GM12878 (cell line): Measurements from ENCODE around the gene POU6F2. TPM values are rescaled to one million over a fixed set of nuclear protein-coding genes. Genes with fewer than 3 reads are reported as not detected.

Source experiments
- ATAC-seq: fragments of 200-7000 bp; cut with Tn5 transposase; 3 replicates; pipeline ENCODE4 v1.9.1; 2020; ENCODE audit warnings: mild to moderate bottlenecking, moderate library complexity
- BruUV-seq: library from RNA; stranded (reverse); fragments of 400-500 nt; replicated peaks from 2 replicates; lab custom pipeline; 2021; lab: Mats Ljungman, UMichigan
- CTCF ChIA-PET: fragments of 300-600 bp; sonication (Branson Sonifier 250); formaldehyde crosslinking; extraction: SDS; loops from one replicate; lab custom pipeline; 2021; ENCODE audit warnings: inconsistent platforms; lab: Yijun Ruan, JAX
- POLR2A ChIA-PET: fragments of 350-600 bp; formaldehyde crosslinking; extraction: SDS; loops from one replicate; lab custom pipeline; 2021; ENCODE audit warnings: inconsistent platforms; lab: Charles Lee
- RAD21 ChIA-PET: fragments of 300-600 bp; sonication (Branson Sonifier 250); formaldehyde crosslinking; loops from one replicate; lab custom pipeline; 2023; ENCODE audit warnings: antibody characterized with exemption; ENCODE audit not compliant: unreplicated experiment; lab: Charles Lee
- SMC1A ChIA-PET: fragments of 300-600 bp; sonication (Branson Sonifier 250); formaldehyde crosslinking; loops from one replicate; lab custom pipeline; 2023; ENCODE audit not compliant: unreplicated experiment, uncharacterized antibody; lab: Charles Lee
- DNase-seq: peaks from one replicate; pipeline ENCODE4 v3.0.0-alpha.2; 2011; ENCODE audit warnings: low read depth, low spot score
- FAIRE-seq: peaks from 3 replicates; lab custom pipeline; 2011; peaks lifted over from hg19 to GRCh38; lab: Jason Lieb, UNC
- H2AFZ ChIP-seq: 2 replicates; pipeline ENCODE4 v1.6.0; 2011; ENCODE audit warnings: low read depth, low read length, control low read depth; ENCODE audit not compliant: control insufficient read depth
- H3K27ac ChIP-seq: 2 replicates; pipeline ENCODE4 v1.5.1; 2011; ENCODE audit warnings: control low read depth; ENCODE audit not compliant: control insufficient read depth, insufficient read depth
- H3K27me3 ChIP-seq, 2 experiments: replicated peaks in 1 of 2; 2 replicates each; pipeline versions ENCODE4 v1.6.0 to v1.6.1; 2011; ENCODE audit warnings: low read length in 1 of 2; ENCODE audit not compliant: control insufficient read depth in 2 of 2, insufficient read depth in 2 of 2
- H3K36me3 ChIP-seq, 2 experiments: 2 replicates each; pipeline ENCODE4 v1.5.1; 2011; ENCODE audit warnings: low read length in 1 of 2; ENCODE audit not compliant: control insufficient read depth in 2 of 2, insufficient read depth in 2 of 2
- H3K4me1 ChIP-seq: 2 replicates; pipeline ENCODE4 v1.6.1; 2011; ENCODE audit warnings: mild to moderate bottlenecking, low read length, moderate library complexity, mixed read lengths; ENCODE audit not compliant: control insufficient read depth, insufficient read depth
- H3K4me2 ChIP-seq: 2 replicates; pipeline ENCODE4 v1.6.0; 2011; ENCODE audit warnings: control low read depth; ENCODE audit not compliant: control insufficient read depth, insufficient read depth
- H3K4me3 ChIP-seq: fragments of 200-600 bp; sonication (generic); 2 replicates; pipeline ENCODE4 v1.5.1; 2016
- H3K79me2 ChIP-seq: 2 replicates; pipeline ENCODE4 v1.6.0; 2011; ENCODE audit warnings: low read length; ENCODE audit not compliant: control insufficient read depth, insufficient read depth
- H3K9ac ChIP-seq: 2 replicates; pipeline ENCODE4 v1.8.0; 2011; ENCODE audit warnings: low read length, control low read depth, mixed read lengths; ENCODE audit not compliant: control insufficient read depth, insufficient read depth
- H3K9me3 ChIP-seq: replicated peaks from 3 replicates; pipeline ENCODE4 v1.5.1; 2011; ENCODE audit warnings: mild to moderate bottlenecking, low read length; ENCODE audit not compliant: control insufficient read depth, insufficient read depth
- H4K20me1 ChIP-seq: 2 replicates; pipeline ENCODE4 v1.6.0; 2011; ENCODE audit not compliant: control insufficient read depth, insufficient read depth
- ASH2L ChIP-seq: fragments of 300-600, 200-600 bp; sonication (generic); IDR thresholded peaks from 2 replicates; pipeline ENCODE4 v1.6.1; 2017; ENCODE audit warnings: low read depth, mild to moderate bottlenecking, borderline replicate concordance
- ATF7 ChIP-seq: fragments of 450-650 bp; IDR thresholded peaks from 2 replicates; pipeline ENCODE4 v1.6.1; 2016; ENCODE audit warnings: low read depth, mild to moderate bottlenecking
- CHD2 ChIP-seq: IDR thresholded peaks from 2 replicates; pipeline ENCODE4 v1.6.1; 2011; ENCODE audit warnings: low read depth, low read length, improper control_type of control experiment, borderline replicate concordance
- CTCF ChIP-seq, 3 experiments: IDR thresholded peaks in 2 of 3; conservative IDR thresholded peaks in 1 of 3; 2 replicates each; pipeline ENCODE4 v1.5.1; 2011; ENCODE audit warnings: low read depth in 3 of 3, low read length in 3 of 3, mild to moderate bottlenecking in 3 of 3, control low read depth in 2 of 3, moderate library complexity in 2 of 3, inconsistent platforms in 1 of 3, mixed read lengths in 1 of 3; ENCODE audit not compliant: control insufficient read depth in 2 of 3, insufficient read depth in 1 of 3; ENCODE audit errors: extremely low read depth in 1 of 3
- DPF2 ChIP-seq: fragments of 450-650 bp; IDR thresholded peaks from 2 replicates; pipeline ENCODE4 v1.6.1; 2017; ENCODE audit warnings: mild to moderate bottlenecking
- HDGF ChIP-seq: fragments of 450-650 bp; IDR thresholded peaks from 2 replicates; pipeline ENCODE4 v1.6.1; 2016; ENCODE audit warnings: antibody characterized with exemption
- HSF1 ChIP-seq: fragments of 150-350 bp; IDR thresholded peaks from 2 replicates; pipeline ENCODE4 v1.6.1; 2014; ENCODE audit warnings: mild to moderate bottlenecking, low read depth, low read length
- JUND ChIP-seq: IDR thresholded peaks from 2 replicates; pipeline ENCODE4 v1.6.1; 2012; ENCODE audit warnings: low read depth, mild to moderate bottlenecking, low read length, improper control_type of control experiment, moderate library complexity
- NFYB ChIP-seq: IDR thresholded peaks from 2 replicates; pipeline ENCODE4 v1.6.1; 2011; ENCODE audit warnings: low read depth, mild to moderate bottlenecking, low read length, improper control_type of control experiment, moderate library complexity; ENCODE audit not compliant: insufficient read depth
- PAX8 ChIP-seq: fragments of 450-650 bp; IDR thresholded peaks from 2 replicates; pipeline ENCODE4 v1.6.1; 2017; ENCODE audit warnings: mild to moderate bottlenecking, moderate library complexity
- PBX3 ChIP-seq: IDR thresholded peaks from 2 replicates; pipeline ENCODE4 v1.6.1; 2011; ENCODE audit warnings: mild to moderate bottlenecking, low read depth, low read length, moderate library complexity; ENCODE audit not compliant: insufficient replicate concordance
- RELB ChIP-seq: fragments of 450-650 bp; IDR thresholded peaks from 2 replicates; pipeline ENCODE4 v1.6.1; 2017; ENCODE audit warnings: low read depth, mild to moderate bottlenecking, moderate library complexity
- RUNX3 ChIP-seq: IDR thresholded peaks from 2 replicates; pipeline ENCODE4 v1.6.1; 2012; ENCODE audit warnings: low read length, inconsistent platforms
- SPI1 ChIP-seq: IDR thresholded peaks from 2 replicates; pipeline ENCODE4 v1.6.1; 2011; ENCODE audit warnings: low read depth, mild to moderate bottlenecking, low read length, moderate library complexity, borderline replicate concordance; ENCODE audit not compliant: insufficient read depth
- STAT1 ChIP-seq: fragments of 450-650 bp; conservative IDR thresholded peaks from 2 replicates; pipeline ENCODE4 v1.6.1; 2014; ENCODE audit warnings: antibody characterized with exemption, mild to moderate bottlenecking
- TCF3 ChIP-seq: IDR thresholded peaks from 2 replicates; pipeline ENCODE4 v1.6.1; 2012; ENCODE audit warnings: low read depth, mild to moderate bottlenecking, low read length, borderline replicate concordance; ENCODE audit not compliant: insufficient read depth
- WRNIP1 ChIP-seq: IDR thresholded peaks from 2 replicates; pipeline ENCODE4 v1.6.1; 2011; ENCODE audit warnings: low read depth, low read length, improper control_type of control experiment, borderline replicate concordance
- ZBED1 ChIP-seq: IDR thresholded peaks from 2 replicates; pipeline ENCODE4 v1.6.1; 2016; ENCODE audit warnings: borderline replicate concordance
- ZNF217 ChIP-seq: fragments of 450-650 bp; IDR thresholded peaks from 2 replicates; pipeline ENCODE4 v1.6.1; 2017; ENCODE audit warnings: antibody characterized with exemption, mild to moderate bottlenecking
- WGBS: methylation state at CpG from one replicate; pipeline ENCODE4 v1.1.6; 2016; ENCODE audit warnings: low lambda C conversion rate; ENCODE audit not compliant: insufficient replicate concordance, insufficient coverage; ENCODE audit errors: missing lambda C conversion rate; 5-methylcytosine and 5-hydroxymethylcytosine counted together
- in situ Hi-C: fragments of 300-500 bp; cut with MboI; formaldehyde crosslinking; loops from 9 replicates; pipeline ENCODE4 v1.14.3; 2018; ENCODE audit warnings: mixed read lengths
- intact Hi-C: fragments of 100-400 bp; cut with micrococcal nuclease; formaldehyde crosslinking; loops from one replicate; pipeline ENCODE4 v1.14.2; 2022; ENCODE audit not compliant: unreplicated experiment
- polyA plus RNA-seq, 11 experiments: library from polyadenylated mRNA; depleted of rRNA in 4 of 11; unstranded in 6 of 11; stranded (reverse) in 5 of 11; fragments of >200 nt; fragmentation: Nextera tagmentation in 4 of 11; fragmentation: Illumina TruSeq in 1 of 11; extraction: Ambion mirVana in 4 of 11; extraction: Trizol in 1 of 11; gene quantifications; 1 replicate in 1 of 11; 2 replicates in 10 of 11; pipeline versions ENCODE4 v1.2.1 to v1.2.3, GENCODE V29; 2011 to 2016; ENCODE audit warnings: inconsistent platforms in 2 of 11, missing spikeins in 2 of 11, low read depth in 1 of 11
- total RNA-seq, 4 experiments: library from RNA; depleted of rRNA in 3 of 4; stranded (reverse); fragments of >200 nt in 3 of 4; fragmentation: Illumina TruSeq in 1 of 4; extraction: Trizol in 1 of 4; gene quantifications; 2 replicates each; pipeline versions ENCODE4 v1.2.1 to v1.2.3, GENCODE V29; 2013 to 2021

POU6F2 gene
- total and polyA plus RNA-seq, 10 of the 15 experiments (the other 5 are each of a cell fraction or from before 2014, with no cell fraction given): 0.10 TPM; not detected in 9

- Histone ChIP-seq H3K4me1 (no peaks in the 10 kb centered on the region), H3K4me3 (no peak overlapping the region), H2AFZ (no peak overlapping the region), H3K4me2 (no peak overlapping the region), H3K27me3 (no peaks in the 10 kb centered on the region), H3K79me2 (no peaks in the 10 kb centered on the region), H4K20me1 (no peaks in the 10 kb centered on the region), H3K27ac (no peak overlapping the region), H3K9me3 (no peaks in the 10 kb centered on the region; the same call in 2 of the 3 replicates), H3K36me3 (no peaks in the 10 kb centered on the region), H3K9ac (no peak overlapping the region)
- 39% methylated on average over 3 of the region's 3 CpGs for WGBS
- no TSS peak for BruUV-seq
- POLR2A ChIA-PET: no interaction called here
- CTCF ChIA-PET: no interaction called here
- SMC1A ChIA-PET: no interaction called here
- intact Hi-C loops (no loop called here), in situ Hi-C loops (no loop called here)
- no peak for DNase-seq
- no peak for FAIRE-seq
- ATAC-seq: no peak
- RAD21 ChIA-PET: no interaction called here
- TF ChIP-seq HSF1 (no peak), RUNX3 (no peak), PAX8 (no peak), CHD2 (no peak), ZNF217 (no peak), RELB (no peak), SPI1 (no peak), PBX3 (no peak), ZBED1 (no peak), STAT1 (no peak), ASH2L (no peak), CTCF (IDR thresholded peaks at IDR 0.05 in 2 of 3, conservative IDR thresholded peaks at IDR 0.05 in 1 of 3; ENCODE audit: control insufficient read depth in 2 of 3, extremely low read depth in 1 of 3, insufficient read depth in 1 of 3, low read depth in 3 of 3, low read length in 3 of 3) (no peak), HDGF (no peak), ATF7 (no peak), NFYB (no peak), JUND (no peak), DPF2 (no peak), TCF3 (no peak), WRNIP1 (no peak)
These were observed 527.3 kb downstream of the POU6F2 start for GRCh38 chr7:39504963-39505362.
